GM23248 (cell line): ENCODE measurements around the gene MKKS. TPM values are rescaled to one million over a fixed set of nuclear protein-coding genes. Genes with fewer than 3 reads are reported as not detected.
"Not testable (repeated sequence)": the region's sequence is repeated elsewhere in the genome, so short reads cannot be mapped to it uniquely, and the experiment has no call there.

Experiments
- DNase-seq: peaks from one replicate; pipeline ENCODE4 v3.0.0-alpha.2; 2015
- H2AFZ ChIP-seq: fragments of 200-600 bp; sonication (generic); 2 replicates; pipeline ENCODE4 v1.6.1; 2016; ENCODE audit warnings: antibody characterized with exemption
- H3F3A ChIP-seq: fragments of 200-600 bp; sonication (generic); 2 replicates; pipeline ENCODE4 v1.6.1; 2016; ENCODE audit warnings: mild to moderate bottlenecking, antibody characterized with exemption, mixed run types; ENCODE audit not compliant: insufficient read depth
- H3K27ac ChIP-seq: fragments of 200-600 bp; sonication (generic); 2 replicates; pipeline ENCODE4 v1.5.1; 2016; ENCODE audit warnings: mild to moderate bottlenecking
- H3K27me3 ChIP-seq: fragments of 200-600 bp; sonication (generic); replicated peaks from 2 replicates; pipeline ENCODE4 v1.6.1; 2016; ENCODE audit warnings: mild to moderate bottlenecking; ENCODE audit not compliant: insufficient read depth
- H3K36me3 ChIP-seq: fragments of 200-600 bp; sonication (generic); 2 replicates; pipeline ENCODE4 v1.6.1; 2016; ENCODE audit warnings: low read depth, mild to moderate bottlenecking
- H3K4me1 ChIP-seq: fragments of 200-600 bp; sonication (generic); 2 replicates; pipeline ENCODE4 v1.6.1; 2016; ENCODE audit warnings: mild to moderate bottlenecking; ENCODE audit not compliant: insufficient read depth
- H3K4me2 ChIP-seq: fragments of 200-600 bp; sonication (generic); one replicate; pipeline ENCODE4 v1.6.1; 2016; ENCODE audit warnings: mild to moderate bottlenecking; ENCODE audit not compliant: unreplicated experiment
- H3K4me3 ChIP-seq: fragments of 200-600 bp; sonication (generic); 2 replicates; pipeline ENCODE4 v1.5.1; 2016; ENCODE audit warnings: mild to moderate bottlenecking
- H3K79me2 ChIP-seq: fragments of 200-600 bp; sonication (generic); 2 replicates; pipeline ENCODE4 v1.6.1; 2016; ENCODE audit warnings: mild to moderate bottlenecking; ENCODE audit not compliant: insufficient read depth
- H3K9ac ChIP-seq: fragments of 200-600 bp; sonication (generic); 2 replicates; pipeline ENCODE4 v1.6.1; 2016; ENCODE audit warnings: mild to moderate bottlenecking
- H3K9me2 ChIP-seq: fragments of 200-600 bp; sonication (generic); 2 replicates; pipeline ENCODE4 v1.6.1; 2016; ENCODE audit warnings: mixed run types, mild to moderate bottlenecking, moderate library complexity; ENCODE audit not compliant: insufficient read depth
- H3K9me3 ChIP-seq: fragments of 200-600 bp; sonication (generic); one replicate; pipeline ENCODE4 v1.6.1; 2017; ENCODE audit warnings: low read depth
- H4K20me1 ChIP-seq: fragments of 200-600 bp; sonication (generic); 2 replicates; pipeline ENCODE4 v1.6.0; 2016; ENCODE audit not compliant: insufficient read depth
- EZH2 ChIP-seq: fragments of 200-600 bp; sonication (generic); IDR thresholded peaks from 2 replicates; pipeline ENCODE4 v1.6.1; 2018; ENCODE audit warnings: antibody characterized with exemption, mild to moderate bottlenecking; ENCODE audit not compliant: insufficient read depth, poor library complexity, severe bottlenecking
- EZH2phosphoT487 ChIP-seq: fragments of 200-600 bp; sonication (generic); IDR thresholded peaks from 2 replicates; pipeline ENCODE4 v1.6.1; 2018; ENCODE audit warnings: antibody characterized with exemption, moderate library complexity, mild to moderate bottlenecking, low read depth; ENCODE audit not compliant: insufficient read depth
- WGBS, 2 experiments: methylation state at CpG; one replicate each; pipeline ENCODE4 v1.1.6; 2015 to 2017; ENCODE audit warnings: low lambda C conversion rate in 2 of 2, low coverage in 1 of 2; ENCODE audit errors: missing lambda C conversion rate in 2 of 2; 5-methylcytosine and 5-hydroxymethylcytosine counted together
- in situ Hi-C: fragments of 300-500 bp; cut with MboI; formaldehyde crosslinking; loops from 2 replicates; pipeline ENCODE4 v1.15.0; 2020
- polyA plus RNA-seq: library from polyadenylated mRNA; unstranded; fragments of >200 nt; fragmentation: Nextera tagmentation; extraction: Ambion mirVana; gene quantifications from 2 replicates; pipeline ENCODE4 v1.2.1, GENCODE V29; 2016
- total RNA-seq: library from RNA; depleted of rRNA; stranded (reverse); fragments of >200 nt; shearing (Covaris generic); gene quantifications from 2 replicates; pipeline ENCODE4 v1.2.3, GENCODE V29; 2014

The MKKS gene
- total and polyA plus RNA-seq, 2 experiments from 2014 or later = 9.8 to 17.8 TPM

GRCh38 chr20:10423735-10424134, 10.3 kb downstream of the MKKS start:
- TF ChIP-seq EZH2phosphoT487 (no peak), EZH2 (no peak)
- Histone ChIP-seq H3F3A (no peaks in the 10 kb centered on the region), H3K4me1 (no peaks in the 10 kb centered on the region), H2AFZ (no peak overlapping the region), H3K9me3 (no peaks in the 10 kb centered on the region), H3K9me2 (no peaks in the 10 kb centered on the region), H3K36me3 (no peaks in the 10 kb centered on the region), H3K4me3 (no peak overlapping the region), H3K4me2 (no peak overlapping the region), H3K27me3 (no peaks in the 10 kb centered on the region), H4K20me1 (no peaks in the 10 kb centered on the region), H3K9ac (no peak overlapping the region), H3K79me2 (peaks cover 79% of the 10 kb centered on the region), H3K27ac (no peak overlapping the region)
- in situ Hi-C loops = no loop called here
- no peak for DNase-seq
- 97 to 98% methylated on average over 2 of the region's 2 CpGs for WGBS, 2 experiments

- Histone ChIP-seq H3K4me1 (peaks cover 9% of the 10 kb centered on the region), H4K20me1 (no peaks in the 10 kb centered on the region), H3F3A (no peaks in the 10 kb centered on the region), H3K79me2 (peaks cover 50% of the 10 kb centered on the region), H3K27me3 (no peaks in the 10 kb centered on the region), H3K27ac (no peak overlapping the region), H3K36me3 (no peaks in the 10 kb centered on the region), H3K9me2 (no peaks in the 10 kb centered on the region), H3K4me2 (no peak overlapping the region), H3K9me3 (no peaks in the 10 kb centered on the region), H3K4me3 (no peak overlapping the region), H3K9ac (no peak overlapping the region), H2AFZ (no peak overlapping the region)
- in situ Hi-C loops = loop anchor here (10.0 kb wide), 1 partner anchor 445 kb away; no protein-coding TSS in a partner anchor
- WGBS, 2 experiments = 93 to 97% methylated on average over 5 of the region's 5 CpGs
- TF ChIP-seq EZH2phosphoT487 (no peak), EZH2 (no peak)
- DNase-seq = no peak
Observed at GRCh38 chr20:10419550-10420133, 14.4 kb downstream of the MKKS start.

- WGBS, 2 experiments = 94 to 100% methylated on average over 2 of the region's 2 CpGs
- H3K4me2 ChIP-seq, H3K4me1 ChIP-seq, DNase-seq, H3K9me2 ChIP-seq, H3K27ac ChIP-seq, H3K27me3 ChIP-seq, H4K20me1 ChIP-seq, H3F3A ChIP-seq, H3K9ac ChIP-seq, H3K4me3 ChIP-seq, H2AFZ ChIP-seq, H3K36me3 ChIP-seq, H3K9me3 ChIP-seq: not testable (repeated sequence)
- in situ Hi-C loops = loop anchor here (10.0 kb wide), 1 partner anchor 442 kb away; no protein-coding TSS in a partner anchor
- peaks cover 33% of the 10 kb centered on the region; the same call in 1 of the 2 replicates for H3K79me2 ChIP-seq
Observed at GRCh38 chr20:10417218-10417617, 16.8 kb downstream of the MKKS start.

GRCh38 chr20:10415013-10415650, 18.9 kb downstream of the MKKS start:
- in situ Hi-C loops = loop anchor here (10.0 kb wide), 1 partner anchor 440 kb away; no protein-coding TSS in a partner anchor
- peak; percentile 32 for DNase-seq
- no peak overlapping the region for H2AFZ ChIP-seq

More at GRCh38 chr20:10415013-10415650, 18.9 kb downstream of the MKKS start:
- Histone ChIP-seq H3K36me3 (no peaks in the 10 kb centered on the region), H3K27ac (no peak overlapping the region), H3K4me1 (peaks cover 9% of the 10 kb centered on the region), H3K27me3 (no peaks in the 10 kb centered on the region), H4K20me1 (no peaks in the 10 kb centered on the region), H3K9me2 (no peaks in the 10 kb centered on the region), H3K9me3 (no peaks in the 10 kb centered on the region), H3F3A (no peaks in the 10 kb centered on the region), H3K79me2 (peaks cover 16% of the 10 kb centered on the region; the same call in 1 of the 2 replicates), H3K9ac (no peak overlapping the region), H3K4me2 (no peak overlapping the region), H3K4me3 (no peak overlapping the region)
- TF ChIP-seq EZH2 (no peak), EZH2phosphoT487 (no peak)
- WGBS, 2 experiments = 47% methylated on average over 3 of the region's 3 CpGs
